ENCODE data around the gene XRCC4. TPM values are rescaled to one million over a fixed set of nuclear protein-coding genes. Genes with fewer than 3 reads are reported as not detected.

The XRCC4 gene
- total and polyA plus RNA-seq, 2 of the 13 experiments (the other 11 are each of a cell fraction or from before 2014, with no cell fraction given) = 2.8 to 12.6 TPM

DNA sequence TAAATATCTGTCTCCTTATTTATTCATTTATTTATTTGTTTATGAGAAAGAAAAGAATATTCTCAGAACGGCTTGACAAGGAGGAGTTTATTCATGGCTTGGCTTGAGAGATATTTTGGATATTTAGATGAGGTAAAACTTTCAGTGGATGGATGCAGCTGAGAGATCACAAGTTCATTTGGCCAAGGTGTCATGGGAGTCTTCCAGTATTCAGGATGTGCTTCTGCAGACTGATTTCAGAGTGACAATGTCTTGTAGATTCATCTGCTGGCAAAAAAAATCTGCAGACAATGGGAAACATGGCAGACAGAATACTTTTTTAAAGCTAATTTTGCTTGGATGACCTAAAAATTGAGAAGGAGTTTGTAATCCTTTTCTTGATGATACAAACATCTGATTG lies 38.5 kb downstream of the XRCC4 start (continued):
- TF ChIP-seq EED (CRISPR knock-in tag; IDR thresholded peaks at IDR 0.05) = no peak
- no peak for TF ChIP-seq TBX3 (IDR thresholded peaks at IDR 0.05; ENCODE audit: borderline replicate concordance)

DNA sequence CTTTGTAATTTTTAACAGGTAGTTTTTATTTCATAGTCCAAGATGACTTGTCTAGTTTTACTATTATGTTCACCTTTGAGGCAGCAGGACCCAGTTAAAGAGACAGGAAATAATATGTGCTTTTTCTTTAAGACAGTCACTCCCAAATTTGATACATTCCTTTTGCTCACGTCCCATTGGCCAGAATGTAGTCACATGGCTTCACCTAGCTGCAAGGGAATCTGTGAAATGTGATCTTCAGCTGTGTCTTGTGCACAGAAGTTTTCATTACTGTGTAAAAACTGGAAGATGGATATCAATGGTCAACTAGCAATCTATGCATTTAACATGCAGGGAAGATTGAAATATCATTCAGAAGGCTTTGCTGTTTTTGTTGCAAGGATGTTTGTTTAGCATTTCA lies 41.1 kb downstream of the XRCC4 start:
- Histone ChIP-seq H3K9ac (ENCODE audit: insufficient read depth, low read depth, low read length) (no peak overlapping the region), H3K4me2 (ENCODE audit: low read depth, low read length) (no peak overlapping the region), H3K4me3 (replicated peaks in 1 of 3; ENCODE audit: insufficient read depth in 1 of 3, low read depth in 2 of 3, low read length in 3 of 3) (no peak overlapping the region), H3K27me3 (ENCODE audit: control insufficient read depth in 1 of 2, insufficient read depth in 2 of 2, low read length in 2 of 2) (no peaks in the 10 kb centered on the region), H3K27ac (ENCODE audit: extremely low read length, insufficient read depth, low read length) (no peak overlapping the region), H2AFZ (ENCODE audit: low read length) (no peak overlapping the region), H3K4me1 (ENCODE audit: insufficient read depth, low read length) (no peaks in the 10 kb centered on the region), H3K79me2 (ENCODE audit: insufficient read depth, low read length) (no peaks in the 10 kb centered on the region), H4K20me1 (ENCODE audit: insufficient read depth, low read length) (no peaks in the 10 kb centered on the region), H3K36me3 (replicated peaks in 1 of 2; ENCODE audit: control insufficient read depth in 1 of 2, insufficient read depth in 2 of 2, low read length in 2 of 2) (no peaks in the 10 kb centered on the region; a peak in 1 of 5 replicates), H3K9me3 (ENCODE audit: low read length) (peaks cover 6% of the 10 kb centered on the region; the same call in 1 of the 2 replicates)
- intact Hi-C loops (cut with micrococcal nuclease; ENCODE audit: unreplicated experiment) (no loop called here), in situ Hi-C loops (cut with HindIII; ENCODE audit: extremely low pct_ligation_motif_present, low pct_unique_long_range_greater_than_20kb) (no loop called here)
- BruUV-seq (replicated peaks) = no TSS peak
- ChIA-PET POLR2A (no interaction called here), CTCF (ENCODE audit: low intra/inter-chr PET ratio, low total read pairs) (no interaction called here)
- no peak for ATAC-seq
- 100% methylated on average over 1 of the region's 1 CpG for WGBS (ENCODE audit: low lambda C conversion rate)
- no peak for FAIRE-seq
- no peak for DNase-seq (ENCODE audit: low spot score)
- no peak for TF ChIP-seq ZSCAN31 (CRISPR knock-in tag; IDR thresholded peaks at IDR 0.05; ENCODE audit: low read depth)
- TF ChIP-seq REL (CRISPR knock-in tag; conservative IDR thresholded peaks at IDR 0.05) = no peak
- TF ChIP-seq BRCA1 (CRISPR knock-in tag; IDR thresholded peaks at IDR 0.05) = no peak
- TF ChIP-seq TARDBP (CRISPR knock-in tag; IDR thresholded peaks at IDR 0.05) = no peak
- TF ChIP-seq, protein P1, sequence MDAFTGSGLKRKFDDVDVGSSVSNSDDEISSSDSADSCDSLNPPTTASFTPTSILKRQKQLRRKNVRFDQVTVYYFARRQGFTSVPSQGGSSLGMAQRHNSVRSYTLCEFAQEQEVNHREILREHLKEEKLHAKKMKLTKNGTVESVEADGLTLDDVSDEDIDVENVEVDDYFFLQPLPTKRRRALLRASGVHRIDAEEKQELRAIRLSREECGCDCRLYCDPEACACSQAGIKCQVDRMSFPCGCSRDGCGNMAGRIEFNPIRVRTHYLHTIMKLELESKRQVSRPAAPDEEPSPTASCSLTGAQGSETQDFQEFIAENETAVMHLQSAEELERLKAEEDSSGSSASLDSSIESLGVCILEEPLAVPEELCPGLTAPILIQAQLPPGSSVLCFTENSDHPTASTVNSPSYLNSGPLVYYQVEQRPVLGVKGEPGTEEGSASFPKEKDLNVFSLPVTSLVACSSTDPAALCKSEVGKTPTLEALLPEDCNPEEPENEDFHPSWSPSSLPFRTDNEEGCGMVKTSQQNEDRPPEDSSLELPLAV (CRISPR knock-in tag; conservative IDR thresholded peaks at IDR 0.05; ENCODE audit: low read depth) = no peak
- TF ChIP-seq, protein P2, sequence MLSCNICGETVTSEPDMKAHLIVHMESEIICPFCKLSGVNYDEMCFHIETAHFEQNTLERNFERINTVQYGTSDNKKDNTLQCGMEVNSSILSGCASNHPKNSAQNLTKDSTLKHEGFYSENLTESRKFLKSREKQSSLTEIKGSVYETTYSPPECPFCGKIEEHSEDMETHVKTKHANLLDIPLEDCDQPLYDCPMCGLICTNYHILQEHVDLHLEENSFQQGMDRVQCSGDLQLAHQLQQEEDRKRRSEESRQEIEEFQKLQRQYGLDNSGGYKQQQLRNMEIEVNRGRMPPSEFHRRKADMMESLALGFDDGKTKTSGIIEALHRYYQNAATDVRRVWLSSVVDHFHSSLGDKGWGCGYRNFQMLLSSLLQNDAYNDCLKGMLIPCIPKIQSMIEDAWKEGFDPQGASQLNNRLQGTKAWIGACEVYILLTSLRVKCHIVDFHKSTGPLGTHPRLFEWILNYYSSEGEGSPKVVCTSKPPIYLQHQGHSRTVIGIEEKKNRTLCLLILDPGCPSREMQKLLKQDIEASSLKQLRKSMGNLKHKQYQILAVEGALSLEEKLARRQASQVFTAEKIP (CRISPR knock-in tag; IDR thresholded peaks at IDR 0.05; ENCODE audit: borderline replicate concordance) = no peak
- no peak for TF ChIP-seq SMARCC2 (IDR thresholded peaks at IDR 0.05)
- TF ChIP-seq, protein P3, sequence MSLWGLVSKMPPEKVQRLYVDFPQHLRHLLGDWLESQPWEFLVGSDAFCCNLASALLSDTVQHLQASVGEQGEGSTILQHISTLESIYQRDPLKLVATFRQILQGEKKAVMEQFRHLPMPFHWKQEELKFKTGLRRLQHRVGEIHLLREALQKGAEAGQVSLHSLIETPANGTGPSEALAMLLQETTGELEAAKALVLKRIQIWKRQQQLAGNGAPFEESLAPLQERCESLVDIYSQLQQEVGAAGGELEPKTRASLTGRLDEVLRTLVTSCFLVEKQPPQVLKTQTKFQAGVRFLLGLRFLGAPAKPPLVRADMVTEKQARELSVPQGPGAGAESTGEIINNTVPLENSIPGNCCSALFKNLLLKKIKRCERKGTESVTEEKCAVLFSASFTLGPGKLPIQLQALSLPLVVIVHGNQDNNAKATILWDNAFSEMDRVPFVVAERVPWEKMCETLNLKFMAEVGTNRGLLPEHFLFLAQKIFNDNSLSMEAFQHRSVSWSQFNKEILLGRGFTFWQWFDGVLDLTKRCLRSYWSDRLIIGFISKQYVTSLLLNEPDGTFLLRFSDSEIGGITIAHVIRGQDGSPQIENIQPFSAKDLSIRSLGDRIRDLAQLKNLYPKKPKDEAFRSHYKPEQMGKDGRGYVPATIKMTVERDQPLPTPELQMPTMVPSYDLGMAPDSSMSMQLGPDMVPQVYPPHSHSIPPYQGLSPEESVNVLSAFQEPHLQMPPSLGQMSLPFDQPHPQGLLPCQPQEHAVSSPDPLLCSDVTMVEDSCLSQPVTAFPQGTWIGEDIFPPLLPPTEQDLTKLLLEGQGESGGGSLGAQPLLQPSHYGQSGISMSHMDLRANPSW (CRISPR knock-in tag; IDR thresholded peaks at IDR 0.05; ENCODE audit: borderline replicate concordance) = no peak
- no peak for TF ChIP-seq ZNF33A (CRISPR knock-in tag; IDR thresholded peaks at IDR 0.05; ENCODE audit: borderline replicate concordance)
- TF ChIP-seq ZNF672 (CRISPR knock-in tag; IDR thresholded peaks at IDR 0.05) = no peak
- TF ChIP-seq NCOR1 (IDR thresholded peaks at IDR 0.05; ENCODE audit: borderline replicate concordance, low read length) = no peak
- no peak for TF ChIP-seq KLF12 (CRISPR knock-in tag; IDR thresholded peaks at IDR 0.05; ENCODE audit: borderline replicate concordance)
- TF ChIP-seq ZFP37 (CRISPR knock-in tag; IDR thresholded peaks at IDR 0.05; ENCODE audit: borderline replicate concordance) = no peak
- no peak for TF ChIP-seq NCOA5 (CRISPR knock-in tag; IDR thresholded peaks at IDR 0.05)
- TF ChIP-seq ZNF12 (CRISPR knock-in tag; IDR thresholded peaks at IDR 0.05) = no peak
- no peak for TF ChIP-seq ZNF180 (CRISPR knock-in tag; IDR thresholded peaks at IDR 0.05; ENCODE audit: borderline replicate concordance, low read depth)
- TF ChIP-seq ZFP41 (CRISPR knock-in tag; IDR thresholded peaks at IDR 0.05; ENCODE audit: borderline replicate concordance) = no peak
- TF ChIP-seq MED8 (CRISPR knock-in tag; IDR thresholded peaks at IDR 0.05; ENCODE audit: insufficient replicate concordance) = no peak
